ENCODE results near the gene SLC9A8.
"Not testable (repeated sequence)": the region's sequence is repeated elsewhere in the genome, so short reads cannot be mapped to it uniquely, and the experiment has no call there.

The SLC9A8 gene

GRCh38 chr20:49783021-49783995 is 29.3 kb upstream of the SLC9A8 start:
- H3K4me1 Mint-ChIP-seq (ENCODE audit: low read depth), result peaks cover 17% of the 10 kb centered on the region
- not testable (repeated sequence) for H3K27ac Mint-ChIP-seq; H3K36me3 Mint-ChIP-seq (ENCODE audit: low read depth); H3K9me3 Mint-ChIP-seq; H3K4me3 Mint-ChIP-seq; H3K27me3 Mint-ChIP-seq

DNA sequence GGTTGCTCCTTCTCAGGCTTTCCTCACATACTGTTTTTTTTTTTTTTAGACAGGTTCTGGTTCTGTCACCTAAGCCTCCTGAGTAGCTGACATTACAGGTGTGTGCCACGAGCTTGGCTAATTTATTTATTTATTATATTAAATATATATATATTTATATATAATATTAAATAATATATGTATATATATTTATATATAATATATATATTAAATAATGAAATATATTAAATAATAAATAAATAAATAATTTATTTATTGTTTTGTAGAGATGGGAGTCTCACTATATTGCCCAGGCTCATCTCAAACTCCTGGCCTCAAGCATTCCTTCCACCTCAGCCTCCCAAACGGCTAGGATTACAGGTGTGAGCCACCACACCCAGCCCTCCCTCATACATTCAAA is 28.3 kb upstream of the SLC9A8 start:
- Mint-ChIP-seq H3K4me3 (no peak overlapping the region), H3K36me3 (ENCODE audit: low read depth) (no peaks in the 10 kb centered on the region), H3K27me3 (peaks cover 4% of the 10 kb centered on the region), H3K27ac (no peak overlapping the region), H3K9me3 (no peaks in the 10 kb centered on the region), H3K4me1 (ENCODE audit: low read depth) (peaks cover 17% of the 10 kb centered on the region)

GRCh38 chr20:49785149-49785851 is 27.3 kb upstream of the SLC9A8 start:
- H3K27me3 Mint-ChIP-seq, result peaks cover 4% of the 10 kb centered on the region
- H3K27ac Mint-ChIP-seq, result no peak overlapping the region
- peaks cover 23% of the 10 kb centered on the region for H3K4me1 Mint-ChIP-seq (ENCODE audit: low read depth)
- H3K9me3 Mint-ChIP-seq, result no peaks in the 10 kb centered on the region
- H3K4me3 Mint-ChIP-seq, result no peak overlapping the region
- no peaks in the 10 kb centered on the region for H3K36me3 Mint-ChIP-seq (ENCODE audit: low read depth)

DNA sequence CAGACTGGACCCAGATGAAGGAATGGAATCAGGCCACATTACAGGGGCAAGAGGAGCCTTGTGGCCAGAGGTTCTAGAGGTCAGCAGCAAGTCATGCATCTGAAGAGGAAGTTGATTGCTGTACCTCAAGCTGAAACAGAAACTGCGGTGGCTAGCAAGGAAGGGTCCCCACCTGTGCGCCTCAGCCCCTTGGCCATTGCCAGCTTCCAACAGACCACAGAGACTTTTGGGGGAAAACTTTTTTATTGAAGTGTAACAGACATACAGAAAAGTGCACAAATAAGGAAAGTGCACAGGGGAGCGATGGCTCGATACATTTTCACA is 26.8 kb upstream of the SLC9A8 start:
- H3K4me1 Mint-ChIP-seq (ENCODE audit: low read depth), result peaks cover 23% of the 10 kb centered on the region
- H3K36me3 Mint-ChIP-seq (ENCODE audit: low read depth), result no peaks in the 10 kb centered on the region
- H3K4me3 Mint-ChIP-seq, result no peak overlapping the region
- H3K9me3 Mint-ChIP-seq, result no peaks in the 10 kb centered on the region
- H3K27ac Mint-ChIP-seq, result peak overlapping the region; percentile 4
- H3K27me3 Mint-ChIP-seq, result peaks cover 4% of the 10 kb centered on the region

GRCh38 chr20:49786196-49786595 is 26.4 kb upstream of the SLC9A8 start:
- H3K4me1 Mint-ChIP-seq (ENCODE audit: low read depth), result peaks cover 23% of the 10 kb centered on the region
- peak overlapping the region; percentile 4 for H3K27ac Mint-ChIP-seq
- H3K36me3 Mint-ChIP-seq (ENCODE audit: low read depth), result no peaks in the 10 kb centered on the region
- H3K9me3 Mint-ChIP-seq, result no peaks in the 10 kb centered on the region
- H3K27me3 Mint-ChIP-seq, result peaks cover 4% of the 10 kb centered on the region
- H3K4me3 Mint-ChIP-seq, result no peak overlapping the region

DNA sequence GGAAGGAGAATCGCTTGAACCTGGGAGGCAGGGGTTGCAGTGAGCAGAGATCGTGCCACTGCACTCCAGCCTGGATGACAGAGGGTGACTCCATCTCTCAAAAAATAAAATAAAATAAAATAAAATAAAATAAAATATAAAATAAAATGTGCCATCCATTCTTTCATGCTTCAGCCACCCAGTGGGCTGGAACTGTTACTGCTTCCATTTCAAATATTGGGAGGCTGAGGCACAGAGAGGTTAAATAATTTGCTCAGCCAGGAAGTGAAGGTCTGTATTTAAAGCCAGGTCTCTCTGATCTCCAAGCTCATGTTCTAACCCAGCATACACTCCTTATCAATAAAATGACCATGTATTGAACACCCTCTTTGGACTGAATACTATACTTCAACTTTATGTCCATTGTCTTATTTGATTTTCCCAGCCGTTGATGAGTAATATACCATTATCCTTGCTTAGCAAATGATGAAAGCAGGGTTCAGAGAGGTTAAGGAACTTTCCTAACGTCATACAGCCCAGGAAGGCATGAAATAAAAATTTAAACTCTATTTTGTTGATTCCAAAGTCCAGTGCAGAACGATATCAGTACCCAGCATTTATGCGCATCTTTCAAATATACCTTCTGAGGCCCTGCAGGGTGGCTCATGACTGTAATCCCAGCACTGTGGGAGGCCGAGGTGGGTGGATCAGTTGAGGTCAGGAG is 25.8 kb upstream of the SLC9A8 start:
- no peak overlapping the region for H3K4me3 Mint-ChIP-seq
- H3K36me3 Mint-ChIP-seq (ENCODE audit: low read depth), result no peaks in the 10 kb centered on the region
- H3K4me1 Mint-ChIP-seq (ENCODE audit: low read depth), result peaks cover 22% of the 10 kb centered on the region
- H3K27me3 Mint-ChIP-seq, result peaks cover 5% of the 10 kb centered on the region
- H3K27ac Mint-ChIP-seq, result no peak overlapping the region
- H3K9me3 Mint-ChIP-seq, result no peaks in the 10 kb centered on the region

DNA sequence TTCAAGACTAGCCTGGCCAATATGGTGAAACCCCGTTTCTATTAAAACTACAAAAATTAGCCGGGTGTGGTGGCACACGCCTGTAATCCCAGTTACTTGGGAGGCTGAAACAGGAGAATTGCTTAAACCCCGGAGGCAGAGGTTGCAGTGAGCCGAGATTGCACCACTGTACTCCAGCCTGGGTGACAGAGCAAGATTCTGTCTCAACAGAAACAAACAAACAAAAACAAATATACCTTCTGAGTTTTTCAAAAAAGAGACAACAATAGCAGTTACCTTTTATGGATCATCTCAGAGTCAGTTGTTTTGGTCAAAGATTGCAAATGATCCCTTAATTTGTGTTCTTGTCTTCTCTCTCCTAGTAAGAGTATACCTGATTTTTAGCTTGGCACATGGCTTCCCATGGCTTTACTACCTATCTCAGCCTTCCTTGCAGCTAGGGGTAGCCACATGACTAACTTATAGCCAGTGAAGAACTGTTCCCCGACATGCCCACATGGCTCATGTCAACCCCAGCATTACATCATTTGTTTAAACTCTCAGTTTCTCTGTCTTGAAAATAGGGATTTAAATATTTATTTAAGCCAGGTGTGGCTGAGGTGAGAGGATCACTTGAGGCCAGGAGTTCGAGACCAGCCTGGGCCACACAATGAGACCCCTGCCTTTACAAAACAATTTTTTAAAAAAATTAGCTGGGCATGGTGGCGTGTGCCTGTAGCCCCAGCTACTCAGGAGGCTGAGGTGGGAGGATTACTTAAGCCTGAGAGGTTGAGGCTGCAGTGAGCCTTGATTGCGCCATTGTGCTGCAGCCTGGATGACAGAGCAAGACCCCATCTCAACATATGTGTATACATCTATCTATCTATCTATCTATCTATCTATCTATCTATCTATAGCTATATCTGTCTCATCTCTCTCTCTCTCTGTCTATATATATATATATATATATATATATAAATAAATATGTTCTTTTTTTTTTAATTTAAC is 25.0 kb upstream of the SLC9A8 start:
- Mint-ChIP-seq H3K4me3 (no peak overlapping the region), H3K27ac (no peak overlapping the region), H3K4me1 (ENCODE audit: low read depth) (peaks cover 17% of the 10 kb centered on the region), H3K36me3 (ENCODE audit: low read depth) (no peaks in the 10 kb centered on the region), H3K27me3 (peaks cover 8% of the 10 kb centered on the region), H3K9me3 (no peaks in the 10 kb centered on the region)

DNA sequence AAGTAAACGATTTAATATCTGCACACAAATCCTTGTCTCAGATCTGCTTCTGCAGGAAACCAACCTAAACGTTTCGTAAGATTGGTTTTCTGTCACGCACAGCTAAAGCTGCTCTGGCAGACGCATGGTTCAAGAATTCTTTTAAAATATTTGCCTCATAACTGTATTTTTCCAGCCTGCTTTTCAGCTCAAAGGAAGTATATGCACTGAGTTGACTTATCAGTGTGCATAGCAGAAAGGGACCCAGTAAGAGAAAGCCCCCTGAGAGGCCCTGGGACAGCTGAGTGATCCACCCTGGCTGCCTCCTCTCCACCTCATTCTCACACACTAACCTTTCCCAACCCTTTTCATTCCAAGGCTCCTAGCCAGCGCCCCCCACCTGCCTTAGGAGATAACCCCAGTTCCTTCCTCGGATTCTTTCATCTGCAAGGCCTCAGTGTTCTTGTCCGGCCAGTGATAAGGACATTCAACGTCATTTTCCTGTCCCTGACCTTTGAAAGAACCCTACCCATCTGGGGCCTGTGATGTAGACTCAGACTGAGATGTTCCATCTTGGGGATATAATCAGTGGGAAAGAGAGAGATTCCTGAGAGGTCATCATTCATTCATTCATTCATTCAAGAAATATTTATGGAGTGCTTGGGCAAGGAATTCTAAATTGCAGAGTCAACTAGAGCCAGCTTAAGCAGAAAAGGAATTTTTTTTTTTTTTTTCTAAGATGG is 22.4 kb upstream of the SLC9A8 start:
- Mint-ChIP-seq H3K9me3 (no peaks in the 10 kb centered on the region), H3K36me3 (ENCODE audit: low read depth) (no peaks in the 10 kb centered on the region), H3K27ac (peak overlapping the region; percentile 3), H3K4me3 (no peak overlapping the region), H3K27me3 (peaks cover 8% of the 10 kb centered on the region), H3K4me1 (ENCODE audit: low read depth) (peaks cover 32% of the 10 kb centered on the region)

DNA sequence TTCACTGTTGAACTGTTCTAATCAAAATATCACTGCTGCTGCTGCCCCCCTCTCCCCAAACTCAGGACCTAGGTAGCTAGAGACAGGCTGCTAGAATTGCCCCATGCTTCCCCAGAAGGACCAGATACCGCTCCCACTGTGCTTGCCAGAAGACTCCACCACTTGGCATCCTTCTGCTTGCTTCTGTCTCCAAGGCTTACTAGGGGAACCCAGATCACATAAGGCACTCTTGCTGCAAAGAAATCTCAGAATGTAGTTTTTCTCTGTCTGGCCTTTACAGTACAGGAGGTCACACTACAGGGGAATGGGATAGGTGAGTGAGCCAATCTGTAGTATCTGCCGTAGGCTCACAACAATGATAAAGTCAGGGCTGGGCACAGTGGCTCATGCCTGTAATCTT is 21.5 kb upstream of the SLC9A8 start:
- Mint-ChIP-seq H3K4me1 (ENCODE audit: low read depth) (peaks cover 26% of the 10 kb centered on the region), H3K27me3 (peaks cover 8% of the 10 kb centered on the region), H3K27ac (no peak overlapping the region), H3K36me3 (ENCODE audit: low read depth) (no peaks in the 10 kb centered on the region), H3K9me3 (no peaks in the 10 kb centered on the region), H3K4me3 (no peak overlapping the region)

GRCh38 chr20:49792006-49792405 is 20.6 kb upstream of the SLC9A8 start:
- Mint-ChIP-seq H3K27me3 (peaks cover 4% of the 10 kb centered on the region), H3K27ac (no peak overlapping the region), H3K4me1 (ENCODE audit: low read depth) (peaks cover 21% of the 10 kb centered on the region)

GRCh38 chr20:49792611-49793010 is 20.0 kb upstream of the SLC9A8 start:
- no peaks in the 10 kb centered on the region for H3K9me3 Mint-ChIP-seq
- no peak overlapping the region for H3K27ac Mint-ChIP-seq
- H3K27me3 Mint-ChIP-seq, result peaks cover 4% of the 10 kb centered on the region
- H3K4me1 Mint-ChIP-seq (ENCODE audit: low read depth), result peaks cover 20% of the 10 kb centered on the region
- H3K36me3 Mint-ChIP-seq (ENCODE audit: low read depth), result no peaks in the 10 kb centered on the region
- H3K4me3 Mint-ChIP-seq, result no peak overlapping the region

More at GRCh38 chr20:49792006-49792405, 20.6 kb upstream of the SLC9A8 start:
- Mint-ChIP-seq H3K36me3 (ENCODE audit: low read depth) (no peaks in the 10 kb centered on the region), H3K9me3 (no peaks in the 10 kb centered on the region), H3K4me3 (no peak overlapping the region)

GRCh38 chr20:49794336-49795134 is 18.1 kb upstream of the SLC9A8 start:
- Mint-ChIP-seq H3K27me3 (peaks cover 4% of the 10 kb centered on the region), H3K4me3 (no peak overlapping the region), H3K9me3 (no peaks in the 10 kb centered on the region), H3K27ac (peak overlapping the region; percentile 34), H3K4me1 (ENCODE audit: low read depth) (peaks cover 21% of the 10 kb centered on the region), H3K36me3 (ENCODE audit: low read depth) (no peaks in the 10 kb centered on the region)

- Mint-ChIP-seq H3K36me3 (ENCODE audit: low read depth) (no peaks in the 10 kb centered on the region), H3K4me3 (no peak overlapping the region), H3K9me3 (no peaks in the 10 kb centered on the region), H3K27ac (no peak overlapping the region), H3K27me3 (peaks cover 4% of the 10 kb centered on the region), H3K4me1 (ENCODE audit: low read depth) (peaks cover 20% of the 10 kb centered on the region)
These were observed 17.5 kb upstream of the SLC9A8 start for GRCh38 chr20:49795135-49795424.
